Superior temporal gyrus (tissue), 1 donor: ENCODE measurements around the gene ZNF699.
"Not testable (repeated sequence)": the region's sequence is repeated elsewhere in the genome, so short reads cannot be mapped to it uniquely, and the experiment has no call there.

Experiments used
- DNase-seq: peaks from one replicate; pipeline ENCODE4 v3.0.0-alpha.2; 2016; ENCODE audit errors: extremely low spot score

The ZNF699 gene

GRCh38 chr19:9289231-9289884 is 20.3 kb downstream of the ZNF699 start:
- DNase-seq, result no peak

- DNase-seq, result not testable (repeated sequence)
These were observed 26.2 kb downstream of the ZNF699 start for GRCh38 chr19:9283485-9283884.

GRCh38 chr19:9251236-9251635 is 58.4 kb downstream of the ZNF699 start:
- DNase-seq, result no peak

- DNase-seq, result no peak
These were observed 59.0 kb downstream of the ZNF699 start, which contains the start of gene OR7E24 for GRCh38 chr19:9250630-9251029. TSS of gene OR7E24 (plus strand) at chr19:9250930. CDS start at chr19:9251044, 114 bp downstream.
